BJ (cell line): ENCODE results near the gene HSD3B7. TPM values are rescaled to one million over a fixed set of nuclear protein-coding genes. Genes with fewer than 3 reads are reported as not detected.
"Not testable (repeated sequence)": the region's sequence is repeated elsewhere in the genome, so short reads cannot be mapped to it uniquely, and the experiment has no call there.

Experiments
- CTCF ChIA-PET: fragments of 350-600 bp; formaldehyde crosslinking; extraction: SDS; loops from one replicate; lab custom pipeline; 2021; ENCODE audit warnings: antibody characterized with exemption, inconsistent platforms; lab: Yijun Ruan, JAX
- POLR2A ChIA-PET: fragments of 300-600 bp; sonication (Branson Sonifier 250); formaldehyde crosslinking; extraction: SDS; loops from one replicate; lab custom pipeline; 2021; ENCODE audit warnings: antibody characterized with exemption; lab: Charles Lee
- DNase-seq: peaks from one replicate; pipeline ENCODE4 v3.0.0-alpha.2; 2011; ENCODE audit warnings: low read depth
- H3K27me3 ChIP-seq: 2 replicates; pipeline ENCODE4 v1.6.0; 2011; ENCODE audit warnings: low read length; ENCODE audit not compliant: control insufficient read depth, insufficient read depth
- H3K36me3 ChIP-seq: 2 replicates; pipeline ENCODE4 v1.5.1; 2011; ENCODE audit warnings: low read length; ENCODE audit not compliant: control insufficient read depth, insufficient read depth
- H3K4me3 ChIP-seq: 2 replicates; pipeline ENCODE4 v1.5.1; 2011; ENCODE audit warnings: low read depth, mild to moderate bottlenecking, control low read depth, low read length
- polyA plus RNA-seq: library from polyadenylated mRNA; depleted of rRNA; stranded (reverse); fragments of >200 nt; gene quantifications from 2 replicates; pipeline ENCODE4 v1.2.3, GENCODE V29; 2011
- TF ChIP-seq, protein P1 (sequence below): IDR thresholded peaks from 2 replicates; pipeline ENCODE4 v1.5.1; 2011; ENCODE audit warnings: low read depth, mild to moderate bottlenecking, control low read depth, inconsistent platforms, low read length, moderate library complexity; ENCODE audit not compliant: insufficient read depth

HSD3B7 gene
- polyA plus RNA-seq, 1 experiment = 25.0 TPM

DNA sequence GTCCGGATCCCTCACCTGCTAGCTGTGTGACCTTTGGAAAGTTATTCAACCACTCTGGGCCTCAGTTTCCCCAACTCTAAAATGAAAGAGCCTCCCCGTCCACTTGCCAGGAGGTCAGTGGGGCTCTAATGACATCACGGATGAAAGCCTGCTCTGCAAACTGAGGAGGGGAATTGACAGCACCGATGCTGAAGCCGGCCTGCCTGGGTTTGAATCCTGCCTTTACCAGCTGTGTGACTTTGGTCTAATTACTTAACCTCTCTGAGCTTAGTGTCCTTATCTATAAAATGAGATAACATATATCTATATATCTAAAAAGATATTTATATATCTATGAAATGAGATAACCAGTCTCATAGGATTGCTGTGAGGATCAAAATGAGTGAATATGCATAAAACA lies 23.5 kb downstream of the HSD3B7 start:
- H3K27me3 ChIP-seq = no peaks in the 10 kb centered on the region
- no peaks in the 10 kb centered on the region for H3K36me3 ChIP-seq
- no peak for DNase-seq
- CTCF ChIA-PET = interaction anchor here (0.7 to 1.2 kb wide), 4 partner anchors 10 to 55 kb away, joined by 3 to 6 read pairs (median 3); partner anchors contain the start of gene HSD3B7
- POLR2A ChIA-PET = interaction anchor here (1.1 kb wide), 1 partner anchor 10 kb away, joined by 3 read pairs; no protein-coding TSS in a partner anchor
- H3K4me3 ChIP-seq = no peak overlapping the region
- TF ChIP-seq, protein P1, sequence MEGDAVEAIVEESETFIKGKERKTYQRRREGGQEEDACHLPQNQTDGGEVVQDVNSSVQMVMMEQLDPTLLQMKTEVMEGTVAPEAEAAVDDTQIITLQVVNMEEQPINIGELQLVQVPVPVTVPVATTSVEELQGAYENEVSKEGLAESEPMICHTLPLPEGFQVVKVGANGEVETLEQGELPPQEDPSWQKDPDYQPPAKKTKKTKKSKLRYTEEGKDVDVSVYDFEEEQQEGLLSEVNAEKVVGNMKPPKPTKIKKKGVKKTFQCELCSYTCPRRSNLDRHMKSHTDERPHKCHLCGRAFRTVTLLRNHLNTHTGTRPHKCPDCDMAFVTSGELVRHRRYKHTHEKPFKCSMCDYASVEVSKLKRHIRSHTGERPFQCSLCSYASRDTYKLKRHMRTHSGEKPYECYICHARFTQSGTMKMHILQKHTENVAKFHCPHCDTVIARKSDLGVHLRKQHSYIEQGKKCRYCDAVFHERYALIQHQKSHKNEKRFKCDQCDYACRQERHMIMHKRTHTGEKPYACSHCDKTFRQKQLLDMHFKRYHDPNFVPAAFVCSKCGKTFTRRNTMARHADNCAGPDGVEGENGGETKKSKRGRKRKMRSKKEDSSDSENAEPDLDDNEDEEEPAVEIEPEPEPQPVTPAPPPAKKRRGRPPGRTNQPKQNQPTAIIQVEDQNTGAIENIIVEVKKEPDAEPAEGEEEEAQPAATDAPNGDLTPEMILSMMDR = no peak

DNA sequence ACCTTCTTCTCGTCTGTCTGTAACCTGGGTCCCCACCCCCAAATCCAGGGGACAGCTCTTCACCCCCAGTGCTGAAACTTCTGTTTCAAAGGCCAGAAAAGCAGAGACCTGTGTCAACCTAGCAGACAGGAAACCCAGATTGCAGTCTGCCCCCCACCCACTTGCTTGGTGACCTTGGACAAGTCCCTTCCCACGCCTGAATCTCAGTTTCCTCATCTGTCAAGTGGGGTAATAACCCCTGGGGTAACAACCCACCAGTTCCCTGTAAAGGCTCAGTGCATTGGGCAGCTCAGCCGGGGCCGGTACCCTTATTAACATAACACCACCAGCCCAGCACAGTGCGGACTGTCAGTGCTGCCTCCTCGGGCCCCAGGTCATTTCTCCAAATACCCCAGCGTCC lies 24.1 kb downstream of the HSD3B7 start:
- TF ChIP-seq, protein P1 = no peak
- POLR2A ChIA-PET = no interaction called here
- no peak for DNase-seq
- Histone ChIP-seq H3K4me3 (no peak overlapping the region), H3K36me3 (no peaks in the 10 kb centered on the region), H3K27me3 (no peaks in the 10 kb centered on the region)
- CTCF ChIA-PET = interaction anchor here (0.7 to 1.2 kb wide), 4 partner anchors 10 to 55 kb away, joined by 3 to 6 read pairs (median 3); partner anchors contain the start of gene HSD3B7

DNA sequence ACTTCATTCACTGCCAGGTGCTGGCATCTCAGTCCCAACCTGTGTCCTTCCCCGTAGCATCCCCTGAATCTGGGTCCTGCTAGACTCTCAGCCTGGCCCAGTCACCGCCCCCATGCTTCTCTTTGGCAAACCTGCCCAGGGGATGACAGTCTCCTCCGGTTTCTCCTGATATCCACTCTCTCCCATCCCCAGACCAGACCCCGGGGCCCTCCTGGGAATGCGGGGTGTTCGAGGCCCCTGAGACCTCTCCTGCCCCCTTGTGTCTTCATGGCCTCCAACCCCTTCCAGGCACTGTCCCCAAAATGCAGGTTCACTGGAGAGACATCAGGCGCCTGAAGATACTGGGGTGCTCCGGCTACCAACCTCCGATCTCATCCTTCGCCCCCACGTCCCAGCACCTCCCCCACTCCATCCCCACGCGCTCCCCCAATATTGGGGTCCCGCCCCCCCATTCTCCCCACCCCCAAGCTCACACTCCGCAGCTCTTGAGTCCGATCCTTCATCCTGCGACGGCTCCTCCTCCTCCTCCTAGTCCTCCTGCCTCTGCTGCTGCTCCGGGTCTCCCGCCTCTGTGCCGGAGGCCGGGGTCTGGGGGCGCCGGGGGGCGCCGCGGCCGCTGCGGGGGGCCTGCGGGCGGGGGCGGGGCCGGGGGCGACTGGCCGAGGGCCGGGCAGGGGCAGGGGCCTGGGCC lies 25.0 kb downstream of the HSD3B7 start:
- POLR2A ChIA-PET = no interaction called here
- TF ChIP-seq, protein P1 = peak; percentile 34
- Histone ChIP-seq H3K36me3 (no peaks in the 10 kb centered on the region), H3K4me3 (peak overlapping the region; percentile 50), H3K27me3 (0 out of 2 replicates have a peak, but pooled peaks cover 2% of the 10 kb centered on the region)
- CTCF ChIA-PET = no interaction called here
- no peak for DNase-seq

DNA sequence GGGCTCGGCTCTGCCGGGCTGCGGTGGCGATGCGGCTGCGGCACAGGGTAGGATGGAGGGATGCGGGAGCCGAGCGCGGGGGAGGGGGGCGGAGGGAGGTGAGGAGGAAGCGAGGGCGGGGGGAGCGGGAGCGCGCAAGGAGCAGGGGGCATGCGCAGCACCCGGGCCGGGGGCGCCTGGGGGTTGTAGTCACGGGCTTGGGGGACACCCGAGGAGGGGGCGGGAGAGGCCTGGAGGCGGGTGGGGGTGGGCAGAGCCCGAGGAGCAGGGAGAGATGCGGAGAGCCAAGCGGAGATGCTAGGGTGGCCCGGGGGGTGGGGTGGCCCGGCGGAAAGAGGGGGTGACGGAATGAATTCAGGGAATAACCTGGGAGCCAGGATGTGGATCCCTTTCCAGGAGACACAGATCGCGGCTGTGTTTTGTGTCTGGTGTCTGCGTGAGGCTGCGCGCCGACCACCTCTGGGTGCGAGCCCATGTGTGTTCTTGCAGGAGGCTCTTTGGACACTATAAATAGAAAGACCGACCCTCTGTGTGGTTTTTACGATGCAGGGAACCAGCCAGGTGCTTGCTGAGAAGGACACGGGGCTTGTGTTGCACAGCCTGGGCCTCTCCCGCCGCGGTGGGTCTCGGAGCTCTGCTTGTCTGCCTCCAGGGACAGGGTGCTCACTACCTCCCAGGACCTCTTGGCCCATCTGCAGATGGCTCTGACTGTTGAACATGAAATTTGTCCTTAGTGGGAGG lies 25.7 kb downstream of the HSD3B7 start, which contains the start of gene STX1B:
TSS of gene STX1B (minus strand) at position 54 of the 741 bp plus-strand sequence. CDS start 242 bp downstream, outside the sequence.
- TF ChIP-seq, protein P1 = no peak
- no peaks in the 10 kb centered on the region for H3K36me3 ChIP-seq
- CTCF ChIA-PET = no interaction called here
- DNase-seq = no peak
- peak within 1 kb of the TSS; percentile 50 for H3K4me3 ChIP-seq
- H3K27me3 ChIP-seq = 0 out of 2 replicates have a peak, but pooled peaks cover 2% of the 10 kb centered on the region
- POLR2A ChIA-PET = no interaction called here

DNA sequence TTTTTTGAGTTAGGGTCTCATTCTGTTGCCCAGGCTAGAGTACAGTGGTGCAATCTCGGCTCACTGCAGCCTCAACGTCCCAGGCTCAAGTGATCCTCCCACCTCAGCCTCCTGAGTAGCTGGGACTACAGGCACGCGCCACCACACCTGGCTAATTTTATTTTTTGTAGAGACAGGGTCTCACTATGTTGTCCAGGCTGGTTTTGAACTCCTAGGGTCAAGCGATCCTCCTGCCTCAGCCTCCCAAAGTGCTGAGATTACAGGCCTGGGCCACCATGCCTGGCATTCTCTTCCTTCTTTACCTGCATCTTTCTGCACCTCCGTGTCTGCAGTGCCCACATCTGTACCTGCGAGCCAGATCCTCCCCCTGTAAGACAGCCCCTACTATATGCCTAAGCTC lies 26.8 kb downstream of the HSD3B7 start:
- H3K27me3 ChIP-seq, POLR2A ChIA-PET, DNase-seq, H3K4me3 ChIP-seq, H3K36me3 ChIP-seq, CTCF ChIA-PET: not testable (repeated sequence)

DNA sequence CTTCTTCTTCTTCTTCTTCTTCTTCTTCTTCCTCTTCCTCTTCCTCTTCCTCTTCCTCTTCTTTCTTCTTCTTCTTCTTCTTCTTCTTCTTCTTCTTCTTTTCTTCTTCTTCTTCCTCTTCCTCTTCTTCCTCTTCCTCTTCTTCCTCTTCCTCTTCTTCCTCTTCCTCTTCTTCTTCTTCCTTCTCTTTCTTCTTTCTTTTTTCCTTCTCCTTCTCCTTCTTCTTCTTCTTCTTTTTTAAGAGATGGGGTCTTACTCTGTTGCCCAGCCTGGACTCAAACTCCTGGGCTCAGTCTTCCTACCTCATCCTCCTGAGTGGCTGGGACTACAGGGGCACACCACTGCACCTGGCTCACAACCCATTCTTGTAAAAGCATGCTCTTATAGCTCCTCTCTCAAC lies 28.3 kb downstream of the HSD3B7 start:
- POLR2A ChIA-PET, H3K36me3 ChIP-seq, H3K4me3 ChIP-seq, H3K27me3 ChIP-seq, CTCF ChIA-PET, DNase-seq: not testable (repeated sequence)
